Measurements from ENCODE around the gene ZNF778. TPM values are rescaled to one million over a fixed set of nuclear protein-coding genes. Genes with fewer than 3 reads are reported as not detected.

The ZNF778 gene
- total RNA-seq, 1 experiment from 2014 or later, result 16.4 TPM

- no peak overlapping the region for H3K56ac ChIP-seq (ENCODE audit: insufficient read length, low read depth, low read length)
- H3T11ph ChIP-seq (ENCODE audit: low read length), result no peak overlapping the region
- H4K8ac ChIP-seq (replicated peaks; ENCODE audit: insufficient read length, low read depth, low read length), result no peak overlapping the region
- H3K4me3 Mint-ChIP-seq, result peak overlapping the region; percentile 97
- peak overlapping the region; percentile 91 for H3K9ac ChIP-seq (ENCODE audit: extremely low read depth, insufficient read length, low read length)
- H2BK12ac ChIP-seq (ENCODE audit: insufficient read length, low read depth, low read length), result no peak overlapping the region
- H3K79me1 ChIP-seq (ENCODE audit: insufficient read depth, low read depth, low read length, poor library complexity, severe bottlenecking), result no peaks in the 10 kb centered on the region
- no peak overlapping the region for H4K5ac ChIP-seq (ENCODE audit: insufficient read length, low read depth, low read length)
- no peak overlapping the region for H2BK120ac ChIP-seq (ENCODE audit: low read depth, low read length, poor library complexity, severe bottlenecking)
- peak; percentile 84 for DNase-seq
- no peak overlapping the region for H2AFZ ChIP-seq (ENCODE audit: low read length)
- peak overlapping the region; percentile 74; the same call in 1 of the 2 replicates for H3K14ac ChIP-seq (ENCODE audit: insufficient read depth, low read length)
- H3K79me2 ChIP-seq (ENCODE audit: insufficient read depth, low read length), result no peaks in the 10 kb centered on the region
- no peak overlapping the region for H2BK20ac ChIP-seq (ENCODE audit: low read depth, low read length, poor library complexity, severe bottlenecking)
- H4K20me1 ChIP-seq (ENCODE audit: control insufficient read depth, insufficient read depth, insufficient read length), result no peaks in the 10 kb centered on the region
- H3K27ac Mint-ChIP-seq, result peak overlapping the region; percentile 88 to 99 (median 96); a peak in 6 of 7 replicates
- H3K36me3 Mint-ChIP-seq (ENCODE audit: insufficient read depth in 1 of 3, low read depth in 3 of 3), result peaks cover 0 to 5% (median 4%) of the 10 kb centered on the region in 3 experiments; a peak in 6 of 7 replicates
- no peaks in the 10 kb centered on the region for H3K4me1 ChIP-seq (ENCODE audit: insufficient read depth, low read length)
- H2BK15ac ChIP-seq (ENCODE audit: low read depth, low read length), result no peak overlapping the region
- H3K27me3 ChIP-seq (ENCODE audit: insufficient read depth, low read length), result no peaks in the 10 kb centered on the region
- H4K91ac ChIP-seq (ENCODE audit: insufficient read length, low read depth, low read length), result no peak overlapping the region
- peaks cover 4 to 5% of the 10 kb centered on the region in 2 experiments; a peak in 4 of 5 replicates for H3K9me3 Mint-ChIP-seq
- H3K4me2 ChIP-seq (ENCODE audit: insufficient read depth, insufficient read length, low read length), result peak overlapping the region; percentile 87
- peaks cover 2% of the 10 kb centered on the region for H3K27me3 Mint-ChIP-seq (ENCODE audit: low read depth)
- no peak overlapping the region for H3K4ac ChIP-seq (ENCODE audit: low read depth, low read length)
- no peaks in the 10 kb centered on the region for H3K9me3 ChIP-seq (ENCODE audit: control insufficient read depth, low read depth, low read length)
- no peak overlapping the region for H2BK5ac ChIP-seq (ENCODE audit: insufficient read length, low read length)
- WGBS (ENCODE audit: extremely low coverage, insufficient read length, low lambda C conversion rate), result no CpG with 5 or more reads among the region's 39 CpGs
- H3K18ac ChIP-seq (ENCODE audit: insufficient read length, low read depth, low read length), result peak overlapping the region; percentile 81
- peaks cover 6% of the 10 kb centered on the region for H3K23me2 ChIP-seq (ENCODE audit: insufficient read length, low read depth, low read length, poor library complexity, severe bottlenecking)
- no peak overlapping the region for H2AK5ac ChIP-seq (ENCODE audit: insufficient read length, low read length)
- H3K23ac ChIP-seq (ENCODE audit: insufficient read length, low read depth, low read length), result no peak overlapping the region
- H3K4me1 Mint-ChIP-seq, result peaks cover 3 to 6% of the 10 kb centered on the region in 2 experiments; a peak in 2 of 4 replicates
- H3K27ac ChIP-seq (ENCODE audit: insufficient read length, low read depth, low read length), result no peak overlapping the region
- TF ChIP-seq, protein P1, sequence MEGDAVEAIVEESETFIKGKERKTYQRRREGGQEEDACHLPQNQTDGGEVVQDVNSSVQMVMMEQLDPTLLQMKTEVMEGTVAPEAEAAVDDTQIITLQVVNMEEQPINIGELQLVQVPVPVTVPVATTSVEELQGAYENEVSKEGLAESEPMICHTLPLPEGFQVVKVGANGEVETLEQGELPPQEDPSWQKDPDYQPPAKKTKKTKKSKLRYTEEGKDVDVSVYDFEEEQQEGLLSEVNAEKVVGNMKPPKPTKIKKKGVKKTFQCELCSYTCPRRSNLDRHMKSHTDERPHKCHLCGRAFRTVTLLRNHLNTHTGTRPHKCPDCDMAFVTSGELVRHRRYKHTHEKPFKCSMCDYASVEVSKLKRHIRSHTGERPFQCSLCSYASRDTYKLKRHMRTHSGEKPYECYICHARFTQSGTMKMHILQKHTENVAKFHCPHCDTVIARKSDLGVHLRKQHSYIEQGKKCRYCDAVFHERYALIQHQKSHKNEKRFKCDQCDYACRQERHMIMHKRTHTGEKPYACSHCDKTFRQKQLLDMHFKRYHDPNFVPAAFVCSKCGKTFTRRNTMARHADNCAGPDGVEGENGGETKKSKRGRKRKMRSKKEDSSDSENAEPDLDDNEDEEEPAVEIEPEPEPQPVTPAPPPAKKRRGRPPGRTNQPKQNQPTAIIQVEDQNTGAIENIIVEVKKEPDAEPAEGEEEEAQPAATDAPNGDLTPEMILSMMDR (conservative IDR thresholded peaks at IDR 0.05), result no peak
These were observed 23.9 kb downstream of the ZNF778 start for GRCh38 chr16:89241187-89242007.
